ENCODE data around the gene CTNNA3.

DNA sequence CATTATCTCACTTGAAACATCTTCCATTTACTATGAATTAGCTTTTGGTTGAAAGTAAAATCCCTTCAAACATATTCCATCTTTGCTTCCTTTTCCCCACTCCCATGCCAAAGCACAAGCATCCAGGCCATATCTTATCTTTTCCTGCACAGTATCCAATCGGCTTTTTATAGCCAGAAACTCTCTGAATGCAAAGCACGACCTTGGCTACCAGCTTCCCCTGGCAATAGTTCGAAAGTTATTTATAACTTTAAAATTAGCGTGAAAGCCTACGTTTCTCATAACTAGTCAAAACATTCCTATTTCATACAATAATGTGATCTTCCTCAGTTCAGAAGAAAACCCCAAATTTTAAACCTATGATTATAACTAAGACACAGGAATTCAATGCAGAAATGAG lies 440 bp downstream of the CTNNA3 start:
- TF ChIP-seq, protein P1, sequence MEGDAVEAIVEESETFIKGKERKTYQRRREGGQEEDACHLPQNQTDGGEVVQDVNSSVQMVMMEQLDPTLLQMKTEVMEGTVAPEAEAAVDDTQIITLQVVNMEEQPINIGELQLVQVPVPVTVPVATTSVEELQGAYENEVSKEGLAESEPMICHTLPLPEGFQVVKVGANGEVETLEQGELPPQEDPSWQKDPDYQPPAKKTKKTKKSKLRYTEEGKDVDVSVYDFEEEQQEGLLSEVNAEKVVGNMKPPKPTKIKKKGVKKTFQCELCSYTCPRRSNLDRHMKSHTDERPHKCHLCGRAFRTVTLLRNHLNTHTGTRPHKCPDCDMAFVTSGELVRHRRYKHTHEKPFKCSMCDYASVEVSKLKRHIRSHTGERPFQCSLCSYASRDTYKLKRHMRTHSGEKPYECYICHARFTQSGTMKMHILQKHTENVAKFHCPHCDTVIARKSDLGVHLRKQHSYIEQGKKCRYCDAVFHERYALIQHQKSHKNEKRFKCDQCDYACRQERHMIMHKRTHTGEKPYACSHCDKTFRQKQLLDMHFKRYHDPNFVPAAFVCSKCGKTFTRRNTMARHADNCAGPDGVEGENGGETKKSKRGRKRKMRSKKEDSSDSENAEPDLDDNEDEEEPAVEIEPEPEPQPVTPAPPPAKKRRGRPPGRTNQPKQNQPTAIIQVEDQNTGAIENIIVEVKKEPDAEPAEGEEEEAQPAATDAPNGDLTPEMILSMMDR (IDR thresholded peaks at IDR 0.05; ENCODE audit: insufficient read depth, low read length, poor library complexity, severe bottlenecking), result no peak
- TF ChIP-seq EZH2phosphoT487 (conservative IDR thresholded peaks at IDR 0.05; ENCODE audit: low read length), result no peak
